DMS 273 (cell line): ENCODE data around the gene NDRG4.

Experiments
- DNase-seq: peaks from one replicate; lab custom pipeline; 2025; ENCODE audit not compliant: unreplicated experiment; lab: John Stamatoyannopoulos, UW

Gene NDRG4, protein sequence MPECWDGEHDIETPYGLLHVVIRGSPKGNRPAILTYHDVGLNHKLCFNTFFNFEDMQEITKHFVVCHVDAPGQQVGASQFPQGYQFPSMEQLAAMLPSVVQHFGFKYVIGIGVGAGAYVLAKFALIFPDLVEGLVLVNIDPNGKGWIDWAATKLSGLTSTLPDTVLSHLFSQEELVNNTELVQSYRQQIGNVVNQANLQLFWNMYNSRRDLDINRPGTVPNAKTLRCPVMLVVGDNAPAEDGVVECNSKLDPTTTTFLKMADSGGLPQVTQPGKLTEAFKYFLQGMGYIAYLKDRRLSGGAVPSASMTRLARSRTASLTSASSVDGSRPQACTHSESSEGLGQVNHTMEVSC

DNA sequence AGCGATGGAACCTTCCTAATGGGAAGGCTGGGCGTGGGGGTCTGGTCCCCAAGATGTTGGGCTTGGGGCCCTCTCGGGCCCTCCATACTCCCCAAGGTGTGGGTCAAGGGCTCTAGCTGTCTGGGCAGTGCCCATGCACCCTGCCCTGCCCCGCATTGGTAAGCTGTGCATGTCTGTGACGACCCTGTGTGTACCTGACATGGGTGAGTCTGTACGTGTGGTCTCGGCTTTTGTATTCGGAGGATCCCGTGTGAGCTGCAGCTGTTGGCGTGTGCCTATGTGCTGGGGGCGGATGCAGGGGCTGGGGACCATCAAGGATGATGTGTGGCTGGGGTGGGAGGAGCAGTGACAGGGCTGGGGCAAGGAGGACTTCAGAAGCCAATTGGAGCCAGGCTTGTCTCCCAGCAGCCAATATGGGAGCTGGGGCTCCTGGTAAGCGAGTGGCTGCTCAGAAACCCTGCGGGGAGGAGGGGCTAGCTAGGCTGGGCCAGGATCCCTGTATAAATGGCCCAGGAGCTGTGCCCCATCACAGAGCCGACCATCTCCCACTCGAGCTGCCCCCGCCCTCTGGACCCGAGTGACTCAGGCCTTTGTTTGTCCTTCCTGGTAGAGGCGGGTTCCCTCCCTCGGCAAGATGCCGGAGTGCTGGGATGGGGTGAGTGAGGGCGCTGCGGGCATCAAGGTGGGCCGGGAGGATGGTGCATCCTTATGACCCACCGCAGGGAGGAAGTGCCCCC lies at the start of gene NDRG4:
Gene NDRG4 (plus strand): TSS at position 529 of the 737 bp plus-strand sequence. CDS start 106 bp downstream, at position 635.
- DNase-seq, result peak; percentile 90

GRCh38 chr16:58450590-58450989 lies 49.4 kb upstream of the NDRG4 start:
- no peak for DNase-seq

DNA sequence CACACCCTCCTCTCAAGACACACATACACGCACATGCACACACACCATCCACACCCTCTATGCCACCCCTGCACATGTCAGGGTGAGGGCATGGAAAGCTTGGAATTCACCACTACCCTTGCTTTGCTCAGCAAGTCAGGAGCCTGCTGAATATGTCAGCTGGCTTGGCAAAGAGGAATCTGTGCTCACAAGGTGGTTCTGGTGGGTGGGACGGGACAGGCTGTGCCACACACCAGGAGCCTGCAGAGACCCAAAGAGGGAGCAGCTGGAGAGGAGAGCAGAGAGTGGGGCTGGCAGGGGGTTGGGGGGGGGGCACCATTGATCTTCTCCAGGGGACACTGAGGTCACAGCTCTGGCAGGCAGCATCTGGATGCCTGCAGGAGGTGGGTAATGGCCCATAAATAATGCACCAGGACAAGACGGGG lies 48.7 kb upstream of the NDRG4 start:
- DNase-seq, result no peak

DNA sequence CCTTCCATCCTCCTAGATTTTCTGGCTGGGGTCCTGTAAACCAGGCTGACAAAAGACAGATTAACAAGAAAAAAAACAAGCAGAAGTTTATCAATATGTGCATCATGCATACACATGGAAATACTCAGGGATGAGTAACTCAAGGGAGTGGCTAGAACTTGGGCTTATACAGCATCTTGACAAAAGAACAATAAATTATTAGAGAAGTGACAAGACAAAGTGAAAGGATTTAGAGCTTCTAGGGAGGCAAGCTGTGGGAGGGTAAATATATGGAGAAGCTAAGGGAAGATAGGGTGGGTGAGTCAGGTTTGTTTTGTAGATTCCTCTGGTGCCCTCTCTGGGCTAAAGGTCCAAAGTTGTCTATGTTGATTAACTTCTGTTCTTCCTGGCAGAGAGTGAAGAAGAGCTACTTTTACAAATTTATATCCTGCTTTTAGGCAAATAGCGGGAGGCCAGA lies 48.0 kb upstream of the NDRG4 start:
- peak; percentile 27 for DNase-seq

DNA sequence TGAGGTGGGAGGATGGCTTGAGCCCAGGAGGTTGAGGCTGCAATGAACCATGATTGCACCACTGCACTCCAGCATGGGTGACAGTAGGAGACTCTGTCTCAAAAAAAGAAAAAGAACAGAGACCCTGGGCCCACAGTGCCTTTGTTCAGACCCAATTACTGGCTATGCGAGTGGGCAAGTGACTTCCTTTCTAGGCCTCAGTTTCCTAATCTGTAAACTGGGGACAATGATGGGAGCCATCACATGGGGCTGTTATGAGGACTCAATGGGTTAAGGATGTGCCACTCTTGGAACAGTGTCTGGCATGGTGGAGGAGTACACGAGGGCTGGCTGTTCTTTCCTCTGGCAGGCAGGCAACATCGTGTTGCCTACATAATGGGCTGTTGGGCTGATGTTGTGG lies 47.3 kb upstream of the NDRG4 start:
- no peak for DNase-seq

DNA sequence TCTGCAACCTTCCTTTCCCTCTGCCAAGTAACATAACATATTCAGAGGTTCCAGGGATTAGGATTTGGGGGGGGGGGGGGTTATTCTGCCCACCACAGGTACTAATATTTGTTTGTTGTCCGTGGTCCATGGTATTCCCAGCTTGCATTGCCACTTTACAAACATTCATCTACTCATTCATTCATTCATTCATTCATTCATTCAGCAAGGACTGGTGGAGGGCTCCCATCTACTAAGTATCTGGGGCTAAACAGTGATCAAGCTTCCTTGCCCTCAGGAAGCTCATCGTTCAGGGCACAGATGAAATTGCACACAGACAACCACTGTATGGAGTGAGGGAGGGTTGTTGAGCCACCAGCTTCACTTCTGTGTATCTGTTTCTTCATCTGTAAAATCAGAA lies 45.8 kb upstream of the NDRG4 start:
- no peak for DNase-seq

DNA sequence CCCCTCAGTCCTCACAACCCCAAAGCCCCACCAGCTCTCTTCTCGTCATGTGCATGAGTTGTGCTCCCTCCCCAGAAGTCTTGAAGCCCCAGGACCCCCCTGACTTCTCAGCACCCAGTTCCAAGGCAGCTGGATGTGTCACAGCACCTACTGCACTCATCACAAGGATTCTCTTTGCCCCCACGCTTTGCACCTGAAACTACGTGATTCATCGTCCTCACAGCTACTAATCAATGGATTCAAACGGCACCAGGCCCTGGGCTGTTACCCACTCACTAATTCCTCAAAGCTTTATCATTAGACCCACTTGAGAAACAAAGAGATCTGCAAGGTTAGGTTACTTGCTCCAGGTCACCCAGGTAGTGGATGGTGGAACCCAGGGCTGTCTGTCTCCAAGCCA lies 45.1 kb upstream of the NDRG4 start:
- no peak for DNase-seq

DNA sequence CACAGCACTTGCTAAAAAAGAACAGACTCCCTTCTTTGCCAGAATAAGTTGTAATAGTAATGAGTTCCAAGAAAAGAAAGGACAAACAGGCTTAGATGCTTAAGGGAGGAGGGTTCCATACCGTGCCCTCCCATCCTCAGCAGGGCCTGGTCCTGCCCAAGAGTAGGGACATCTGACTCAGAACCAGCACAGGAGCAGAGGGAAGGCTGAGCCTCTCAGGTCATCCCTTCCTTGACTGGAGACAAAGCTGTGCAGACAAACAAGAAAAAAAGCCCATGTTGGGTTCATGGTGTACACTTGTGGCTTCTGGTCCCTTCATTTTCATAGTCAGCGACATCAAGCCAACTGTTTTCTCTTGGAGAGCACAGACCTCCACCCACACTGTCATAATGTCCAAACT lies 44.2 kb upstream of the NDRG4 start:
- DNase-seq, result no peak

GRCh38 chr16:58456193-58456592 lies 43.8 kb upstream of the NDRG4 start:
- DNase-seq, result no peak

- no peak for DNase-seq
Observed at GRCh38 chr16:58458606-58459343, 41.2 kb upstream of the NDRG4 start.

GRCh38 chr16:58459344-58460218 lies 40.4 kb upstream of the NDRG4 start:
- DNase-seq, result no peak

DNA sequence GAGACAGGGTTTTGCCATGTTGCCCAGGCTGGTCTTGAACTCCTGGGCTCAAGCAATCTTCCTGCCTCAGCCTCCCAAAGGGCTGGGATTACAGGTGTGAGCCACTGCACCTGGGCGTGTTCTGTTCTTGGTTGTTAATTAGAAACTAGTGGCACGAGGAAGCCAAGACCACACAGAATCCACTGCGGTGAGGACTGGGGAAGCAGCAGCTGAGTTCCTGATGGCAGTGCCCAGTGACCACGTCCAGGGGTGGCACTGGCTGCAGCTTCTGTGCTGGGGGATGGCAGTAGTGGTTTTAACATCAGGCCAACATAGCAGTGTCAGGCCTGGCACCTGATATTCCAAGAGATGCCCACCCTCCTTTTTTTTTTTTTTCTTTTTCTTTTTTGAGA lies 39.7 kb upstream of the NDRG4 start:
- DNase-seq, result no peak

DNA sequence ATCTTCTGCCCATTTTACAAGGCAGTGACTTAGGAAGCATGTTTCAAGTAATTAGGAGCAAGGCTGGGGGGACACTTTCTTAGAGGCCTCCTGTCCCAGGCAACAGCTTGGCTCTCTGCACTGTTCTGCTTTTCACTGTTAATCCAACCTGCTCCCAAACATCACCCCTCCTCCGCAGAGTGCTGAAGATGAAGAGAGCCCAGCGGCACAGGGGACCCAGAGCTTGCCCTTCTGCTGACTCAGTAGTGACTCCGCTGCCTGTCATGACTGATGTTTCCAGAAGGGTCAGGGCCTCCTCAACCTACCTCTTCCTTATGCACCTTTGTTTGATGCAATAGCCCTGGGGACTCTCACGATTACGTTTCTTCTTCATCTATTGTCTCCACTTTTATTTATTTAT lies 38.9 kb upstream of the NDRG4 start:
- peak; percentile 18 for DNase-seq

DNA sequence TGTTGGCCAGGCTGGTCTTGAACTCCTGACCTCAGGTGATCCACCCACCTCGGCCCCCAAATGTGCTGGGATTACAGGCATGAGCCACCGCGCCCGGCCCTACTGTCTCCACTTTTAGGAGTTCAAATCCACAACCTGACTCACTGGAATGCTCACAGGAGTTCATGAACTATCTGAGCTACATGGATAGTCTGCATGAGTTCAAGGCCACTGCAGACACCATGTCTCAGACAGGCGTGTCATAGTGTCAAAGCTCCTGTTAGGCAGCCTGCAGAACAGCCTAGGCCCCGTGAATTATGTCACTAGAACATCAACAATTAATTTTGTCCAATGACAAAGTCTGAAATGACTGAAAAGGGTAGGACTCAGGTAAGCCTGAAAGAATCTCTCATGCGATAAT lies 38.3 kb upstream of the NDRG4 start:
- no peak for DNase-seq

GRCh38 chr16:58462089-58462488 lies 37.9 kb upstream of the NDRG4 start:
- DNase-seq, result no peak

DNA sequence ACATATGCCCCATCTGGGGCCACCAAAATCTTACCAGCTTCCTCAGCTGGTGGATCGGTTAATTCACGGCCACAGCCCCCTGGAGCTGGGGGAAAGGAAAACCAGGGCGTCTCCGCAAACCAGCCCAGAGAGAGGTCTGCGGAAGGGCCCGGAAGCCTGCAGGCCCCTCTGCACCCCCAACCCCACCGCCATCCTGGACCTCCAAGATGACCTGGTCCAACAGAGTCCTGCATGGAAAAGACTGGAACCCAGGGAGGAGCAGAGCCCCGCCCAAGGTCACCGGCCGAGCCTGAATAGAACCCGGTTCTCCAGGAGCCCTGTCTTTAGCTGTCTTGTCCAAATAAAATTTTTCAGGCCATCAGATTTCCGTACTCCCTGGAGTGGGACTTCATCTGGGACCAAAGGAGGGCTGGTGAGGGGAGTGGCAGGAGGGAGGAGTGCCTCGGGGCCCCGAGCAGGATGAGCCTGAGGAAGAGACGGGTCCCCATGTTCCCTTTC lies 37.4 kb upstream of the NDRG4 start:
- no peak for DNase-seq

DNA sequence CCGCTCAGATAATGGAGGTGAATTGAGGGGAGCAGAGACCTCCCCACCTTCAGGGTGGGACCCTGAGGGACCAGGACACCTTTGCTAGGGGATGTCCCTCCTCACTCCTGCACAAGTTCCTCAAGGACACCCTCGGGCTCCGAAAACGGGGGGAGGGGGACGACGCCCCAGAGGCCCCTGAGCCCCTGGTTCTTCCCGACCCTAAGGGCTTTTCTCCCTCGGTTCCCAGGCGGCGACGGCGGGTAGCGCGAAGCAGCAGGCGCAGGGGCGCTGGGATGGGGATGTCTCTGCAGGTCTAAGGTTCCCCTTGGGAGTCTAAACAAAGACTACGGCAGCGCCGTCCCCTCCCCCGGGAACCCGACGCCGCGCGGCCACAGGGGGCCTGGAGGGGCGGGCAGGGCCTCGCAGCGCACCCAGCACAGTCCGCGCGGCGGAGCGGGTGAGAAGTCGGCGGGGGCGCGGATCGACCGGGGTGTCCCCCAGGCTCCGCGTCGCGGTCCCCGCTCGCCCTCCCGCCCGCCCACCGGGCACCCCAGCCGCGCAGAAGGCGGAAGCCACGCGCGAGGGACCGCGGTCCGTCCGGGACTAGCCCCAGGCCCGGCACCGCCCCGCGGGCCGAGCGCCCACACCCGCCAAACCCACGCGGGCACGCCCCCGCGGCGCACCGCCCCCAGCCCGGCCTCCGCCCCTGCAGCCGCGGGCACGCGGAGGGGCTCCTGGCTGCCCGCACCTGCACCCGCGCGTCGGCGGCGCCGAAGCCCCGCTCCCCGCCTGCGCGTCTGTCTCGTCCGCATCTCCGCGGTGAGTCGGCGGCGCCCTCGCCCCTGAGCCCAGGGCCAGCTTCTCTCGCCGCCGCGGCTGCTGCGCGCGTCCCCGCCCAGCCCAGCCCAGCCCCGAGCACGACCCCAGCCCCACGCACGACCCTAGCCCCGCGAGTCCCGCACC lies 36.7 kb upstream of the NDRG4 start:
- peak; percentile 62 for DNase-seq

DNA sequence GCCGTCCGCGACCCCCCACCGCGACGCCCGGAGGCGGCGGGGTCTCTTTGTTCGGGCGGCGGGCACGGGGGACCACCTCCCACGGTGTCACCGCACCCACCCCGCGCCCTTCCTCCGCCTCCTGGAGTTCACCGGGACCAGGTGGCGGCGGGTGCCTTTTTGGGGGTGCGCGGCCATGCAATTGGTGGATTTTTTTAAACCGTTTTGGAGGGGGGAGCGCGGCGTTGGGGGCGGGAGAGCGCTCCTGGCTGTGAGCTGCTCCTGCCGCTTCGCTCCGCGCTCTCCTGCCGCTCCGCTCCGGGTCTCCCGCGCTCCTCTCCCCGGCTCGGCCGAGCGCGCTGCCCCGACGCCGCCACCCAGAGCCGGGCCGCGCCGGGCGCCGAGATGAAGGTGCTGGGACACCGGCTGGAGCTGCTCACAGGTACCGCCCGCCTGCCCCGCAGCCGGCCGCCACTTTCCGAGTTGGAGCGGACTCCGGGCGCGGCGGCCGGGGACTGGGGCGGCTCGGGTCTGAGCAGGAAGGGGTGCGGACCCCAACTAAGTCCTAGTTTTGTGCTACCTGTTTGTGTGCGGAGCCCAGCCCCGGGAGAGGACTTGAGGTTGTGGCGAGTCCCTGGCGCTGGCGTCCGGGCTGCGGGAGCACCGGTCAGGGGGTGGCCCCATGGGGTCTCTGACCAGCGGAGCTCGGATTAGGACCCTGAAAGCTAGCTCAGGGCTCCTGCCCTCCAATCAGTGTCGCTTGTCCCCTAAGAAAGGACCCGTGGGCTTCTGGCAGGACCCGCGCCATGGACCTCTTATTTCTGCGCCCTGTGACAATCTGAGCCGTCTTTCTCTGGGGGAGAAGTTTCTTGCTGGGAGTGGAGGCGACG lies 35.7 kb upstream of the NDRG4 start:
- peak; percentile 69 for DNase-seq
